Upper lobe of left lung (tissue), 4 donors: ENCODE data around the gene UQCR10.

ENCODE experiments used
- EP300 ChIP-seq, 4 donors: sonication (generic); formaldehyde crosslinking; IDR thresholded peaks; one replicate each; pipeline ENCODE4 v1.5.1; 2017; ENCODE audit warnings: antibody characterized with exemption in 4 of 4, control low read depth in 2 of 4
- POLR2A ChIP-seq, 4 donors: fragments of 450-650 bp; IDR thresholded peaks; one replicate each; pipeline ENCODE4 v1.5.1; 2016 to 2017; ENCODE audit warnings: antibody characterized with exemption in 4 of 4, mild to moderate bottlenecking in 2 of 4
- TF ChIP-seq, protein P1 (sequence below), 6 experiments: fragments of 450-650 bp in 4 of 6; fragments of 200-600 bp in 2 of 6; sonication (generic) in 2 of 6; IDR thresholded peaks; one replicate each; pipeline ENCODE4 v1.5.1; 2016 to 2019; ENCODE audit warnings: antibody characterized with exemption in 6 of 6

DNA sequence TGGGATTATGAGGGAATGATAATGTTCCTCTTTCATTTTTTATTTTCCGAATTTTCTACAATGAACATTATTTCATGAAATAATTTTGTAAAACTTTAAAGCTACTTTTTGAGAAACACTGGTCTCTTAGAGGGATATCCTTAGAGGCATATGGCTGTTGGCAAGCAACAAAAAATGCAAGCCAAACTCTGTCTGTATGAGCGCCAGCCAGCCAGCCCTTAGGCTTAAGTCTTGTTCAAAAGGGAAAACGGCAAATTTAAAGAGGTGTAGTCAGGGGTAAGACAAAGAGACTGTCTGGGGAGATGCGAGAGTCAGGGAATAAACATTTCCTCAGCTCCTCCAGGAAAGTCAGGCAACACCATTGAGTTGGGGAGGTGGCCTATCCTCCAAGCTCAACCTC lies 48.4 kb downstream of the UQCR10 start:
- TF ChIP-seq, protein P1, sequence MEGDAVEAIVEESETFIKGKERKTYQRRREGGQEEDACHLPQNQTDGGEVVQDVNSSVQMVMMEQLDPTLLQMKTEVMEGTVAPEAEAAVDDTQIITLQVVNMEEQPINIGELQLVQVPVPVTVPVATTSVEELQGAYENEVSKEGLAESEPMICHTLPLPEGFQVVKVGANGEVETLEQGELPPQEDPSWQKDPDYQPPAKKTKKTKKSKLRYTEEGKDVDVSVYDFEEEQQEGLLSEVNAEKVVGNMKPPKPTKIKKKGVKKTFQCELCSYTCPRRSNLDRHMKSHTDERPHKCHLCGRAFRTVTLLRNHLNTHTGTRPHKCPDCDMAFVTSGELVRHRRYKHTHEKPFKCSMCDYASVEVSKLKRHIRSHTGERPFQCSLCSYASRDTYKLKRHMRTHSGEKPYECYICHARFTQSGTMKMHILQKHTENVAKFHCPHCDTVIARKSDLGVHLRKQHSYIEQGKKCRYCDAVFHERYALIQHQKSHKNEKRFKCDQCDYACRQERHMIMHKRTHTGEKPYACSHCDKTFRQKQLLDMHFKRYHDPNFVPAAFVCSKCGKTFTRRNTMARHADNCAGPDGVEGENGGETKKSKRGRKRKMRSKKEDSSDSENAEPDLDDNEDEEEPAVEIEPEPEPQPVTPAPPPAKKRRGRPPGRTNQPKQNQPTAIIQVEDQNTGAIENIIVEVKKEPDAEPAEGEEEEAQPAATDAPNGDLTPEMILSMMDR (IDR thresholded peaks at IDR 0.05): no peak
- no peak for TF ChIP-seq POLR2A (IDR thresholded peaks at IDR 0.05)
- TF ChIP-seq EP300 (IDR thresholded peaks at IDR 0.05): no peak
